NT2/D1 (cell line): ENCODE results near the gene ARL8A.

ENCODE experiments used
- DNase-seq: peaks from one replicate; pipeline ENCODE4 v3.0.0-alpha.2; 2011; ENCODE audit warnings: low read depth, low spot score
- H3K27me3 ChIP-seq: 2 replicates; pipeline ENCODE4 v1.6.0; 2011; ENCODE audit warnings: mild to moderate bottlenecking; ENCODE audit not compliant: insufficient read length, insufficient read depth
- H3K36me3 ChIP-seq: 2 replicates; pipeline ENCODE4 v1.6.1; 2011; ENCODE audit warnings: mild to moderate bottlenecking, low read length, mixed read lengths; ENCODE audit not compliant: insufficient read depth, insufficient read length
- H3K4me1 ChIP-seq: 2 replicates; pipeline ENCODE4 v1.5.1; 2011; ENCODE audit not compliant: insufficient read depth, insufficient read length
- H3K4me3 ChIP-seq: 2 replicates; pipeline ENCODE4 v1.5.1; 2011; ENCODE audit warnings: low read depth; ENCODE audit not compliant: insufficient read length
- H3K9ac ChIP-seq: 2 replicates; pipeline ENCODE4 v1.6.0; 2011; ENCODE audit warnings: low read depth; ENCODE audit not compliant: insufficient read length
- H3K9me3 ChIP-seq: 2 replicates; pipeline ENCODE4 v1.5.1; 2011; ENCODE audit warnings: mild to moderate bottlenecking, low read length; ENCODE audit not compliant: insufficient read depth
- SUZ12 ChIP-seq: IDR thresholded peaks from 2 replicates; pipeline ENCODE4 v1.6.1; 2011; ENCODE audit not compliant: insufficient read length, insufficient read depth; ENCODE audit errors: extremely low read depth
- YY1 ChIP-seq: IDR thresholded peaks from 2 replicates; pipeline ENCODE4 v1.6.1; 2011; ENCODE audit not compliant: insufficient read length, insufficient read depth
- ZNF274 ChIP-seq: IDR thresholded peaks from 2 replicates; pipeline ENCODE4 v1.6.1; 2011; ENCODE audit warnings: mild to moderate bottlenecking, low read depth, low read length

The ARL8A gene

GRCh38 chr1:202107801-202108731 is 36.5 kb downstream of the ARL8A start:
- TF ChIP-seq YY1 (no peak), SUZ12 (no peak), ZNF274 (no peak)
- Histone ChIP-seq H3K4me3 (no peak overlapping the region), H3K27me3 (no peaks in the 10 kb centered on the region), H3K4me1 (peaks cover 34% of the 10 kb centered on the region), H3K9ac (no peak overlapping the region), H3K36me3 (no peaks in the 10 kb centered on the region), H3K9me3 (no peaks in the 10 kb centered on the region)
- no peak for DNase-seq

- Histone ChIP-seq H3K9me3 (no peaks in the 10 kb centered on the region), H3K4me1 (peaks cover 30% of the 10 kb centered on the region), H3K36me3 (no peaks in the 10 kb centered on the region), H3K9ac (no peak overlapping the region), H3K27me3 (no peaks in the 10 kb centered on the region), H3K4me3 (no peak overlapping the region)
- no peak for TF ChIP-seq ZNF274
- no peak for TF ChIP-seq YY1
- no peak for TF ChIP-seq SUZ12
- DNase-seq: no peak
Measured at GRCh38 chr1:202107321-202107761, 37.2 kb downstream of the ARL8A start.

GRCh38 chr1:202106340-202107254 is 37.9 kb downstream of the ARL8A start:
- no peaks in the 10 kb centered on the region for H3K36me3 ChIP-seq
- TF ChIP-seq YY1 (no peak), SUZ12 (no peak), ZNF274 (no peak)
- peak overlapping the region; percentile 63 for H3K9ac ChIP-seq
- peaks cover 30% of the 10 kb centered on the region for H3K4me1 ChIP-seq
- H3K27me3 ChIP-seq: no peaks in the 10 kb centered on the region
- DNase-seq: no peak
- no peaks in the 10 kb centered on the region for H3K9me3 ChIP-seq
- H3K4me3 ChIP-seq: no peak overlapping the region

DNA sequence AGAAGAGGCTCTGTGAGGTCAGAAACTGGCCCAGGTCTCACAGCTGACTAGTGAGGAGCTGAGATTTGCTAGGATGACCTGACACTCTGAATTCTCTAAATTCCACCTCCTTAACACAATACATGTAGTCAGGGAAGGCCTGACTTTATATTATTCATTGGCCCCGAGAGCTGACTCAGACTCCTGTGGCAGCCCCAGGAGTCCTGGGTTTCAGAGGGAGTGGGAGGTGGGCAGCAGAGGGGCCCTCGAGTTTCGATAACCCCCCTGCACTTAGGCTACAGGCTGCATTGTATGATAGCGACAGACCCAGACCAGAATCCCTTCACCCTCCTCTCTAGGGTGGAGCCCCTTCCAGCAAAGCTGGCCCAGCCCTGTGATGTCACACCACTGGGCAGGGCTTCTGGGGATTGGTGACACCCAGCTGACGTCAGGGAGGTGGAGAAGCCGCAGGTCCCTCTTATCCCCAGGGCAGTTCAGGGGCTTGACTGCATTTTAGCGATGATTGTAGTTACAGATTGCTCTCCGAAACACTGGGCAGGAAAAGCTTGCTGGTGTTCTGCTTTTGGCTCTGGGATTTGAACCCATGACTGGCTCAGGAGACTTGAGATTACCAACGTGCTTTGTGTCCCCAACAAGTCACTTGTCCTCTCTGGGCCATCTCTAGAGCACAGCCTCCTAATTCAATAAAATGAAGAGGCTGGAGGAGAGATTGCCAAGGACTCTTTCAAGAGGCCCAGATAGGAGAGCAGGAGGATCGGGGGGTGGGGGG is 38.8 kb downstream of the ARL8A start:
- no peak overlapping the region for H3K4me3 ChIP-seq
- no peaks in the 10 kb centered on the region for H3K36me3 ChIP-seq
- H3K9me3 ChIP-seq: no peaks in the 10 kb centered on the region
- H3K9ac ChIP-seq: peak overlapping the region; percentile 63
- DNase-seq: peak; percentile 81
- H3K4me1 ChIP-seq: peaks cover 27% of the 10 kb centered on the region
- TF ChIP-seq ZNF274: no peak
- TF ChIP-seq YY1: no peak
- TF ChIP-seq SUZ12: no peak
- no peaks in the 10 kb centered on the region for H3K27me3 ChIP-seq

DNA sequence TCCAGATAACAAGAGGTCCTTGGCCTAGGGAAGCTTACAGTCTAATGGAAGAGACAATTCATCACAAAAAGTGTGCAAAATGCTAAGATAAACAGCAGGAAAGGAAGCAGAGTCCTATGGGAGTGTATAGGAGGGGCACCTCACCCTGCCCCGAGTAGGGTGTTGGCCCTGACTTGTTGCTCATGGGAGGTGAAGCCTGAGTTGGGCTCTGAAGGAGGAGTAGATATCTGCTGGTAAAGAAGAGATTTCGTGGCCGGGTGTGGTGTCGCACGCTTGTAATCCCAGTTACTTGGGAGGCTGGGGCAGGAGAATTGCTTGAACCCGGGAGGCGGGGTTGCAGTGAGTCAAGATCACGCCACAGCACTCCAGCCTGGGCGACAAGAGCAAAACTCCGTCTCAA is 40.5 kb downstream of the ARL8A start:
- peaks cover 24% of the 10 kb centered on the region for H3K4me1 ChIP-seq
- H3K4me3 ChIP-seq: no peak overlapping the region
- no peak for TF ChIP-seq SUZ12
- no peak for TF ChIP-seq YY1

GRCh38 chr1:202101184-202101583 is 43.4 kb downstream of the ARL8A start:
- no peak for DNase-seq
- Histone ChIP-seq H3K36me3 (no peaks in the 10 kb centered on the region), H3K9me3 (no peaks in the 10 kb centered on the region), H3K9ac (no peak overlapping the region), H3K4me1 (peaks cover 5% of the 10 kb centered on the region), H3K27me3 (no peaks in the 10 kb centered on the region), H3K4me3 (no peak overlapping the region)
- TF ChIP-seq ZNF274 (no peak), YY1 (no peak), SUZ12 (no peak)

More for the DNA sequence above, 40.5 kb downstream of the ARL8A start:
- Histone ChIP-seq H3K36me3 (no peaks in the 10 kb centered on the region), H3K27me3 (no peaks in the 10 kb centered on the region), H3K9me3 (no peaks in the 10 kb centered on the region), H3K9ac (no peak overlapping the region)
- DNase-seq: no peak
